GM21526 (cell line): ENCODE measurements around the gene MFSD11.

Source experiments
- ATAC-seq: cut with Tn5 transposase; IDR thresholded peaks from one replicate; pipeline ENCODE4 v1.9.1; 2021; ENCODE audit warnings: moderate library complexity; ENCODE audit not compliant: unreplicated experiment, low FRiP score

The MFSD11 gene

DNA sequence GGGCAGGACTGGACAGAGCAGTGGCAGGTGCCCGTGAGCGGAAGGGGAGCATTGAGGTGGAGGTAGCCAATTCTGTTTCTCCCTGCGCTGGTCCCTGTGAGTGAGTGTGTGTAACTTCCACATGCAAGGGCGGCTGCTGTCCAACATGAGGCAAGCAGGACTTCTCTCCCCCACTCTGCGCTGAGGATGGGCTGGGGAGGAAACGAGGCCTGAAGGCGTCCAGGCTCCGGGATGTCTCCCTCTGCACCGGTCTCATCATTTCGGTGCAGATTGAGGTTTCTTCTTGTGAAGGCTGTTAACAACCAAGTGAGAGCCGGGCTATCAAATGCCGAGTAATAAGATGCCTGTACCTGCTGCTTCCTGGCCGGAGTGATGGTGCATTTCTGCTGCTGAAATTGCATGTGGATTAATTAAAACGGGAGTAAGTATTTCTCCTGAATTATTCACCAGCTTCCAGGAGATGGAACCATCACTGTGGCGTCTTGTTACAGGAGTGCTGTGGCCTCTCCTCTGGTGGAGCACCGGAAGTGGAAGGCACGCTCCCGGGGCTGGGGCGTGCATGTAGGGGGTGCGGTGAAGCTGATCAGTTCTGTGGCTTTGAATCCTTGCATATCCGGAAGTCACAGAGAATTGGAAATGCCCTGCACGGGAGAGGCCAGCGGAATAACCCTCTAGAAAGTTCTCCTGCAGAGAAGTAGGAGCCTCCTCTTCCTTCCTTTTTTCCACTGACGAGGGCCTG is 88.6 kb downstream of the MFSD11 start:
- ATAC-seq, result no peak

DNA sequence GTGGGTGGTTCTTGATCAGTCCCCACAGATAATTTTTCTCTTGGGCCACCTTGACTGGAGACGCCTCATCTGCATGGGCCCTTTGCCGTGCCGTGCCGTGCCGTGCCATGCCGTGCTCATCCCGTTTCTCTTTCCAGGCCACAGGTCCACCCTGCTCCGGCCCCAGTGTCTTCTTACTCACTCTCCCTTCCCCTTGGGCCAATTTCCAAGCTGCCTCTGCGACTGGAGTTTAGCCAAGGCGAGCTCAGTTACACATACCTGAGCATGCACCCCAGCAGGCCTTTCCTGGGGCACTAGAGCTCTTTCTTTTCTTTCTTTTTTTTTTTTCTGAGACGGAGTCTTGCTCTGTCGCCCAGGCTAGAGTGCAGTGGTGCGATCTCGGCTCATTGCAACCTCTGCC is 89.8 kb downstream of the MFSD11 start:
- ATAC-seq, result no peak
